ENCODE results near the gene JUND. TPM values are rescaled to one million over a fixed set of nuclear protein-coding genes. Genes with fewer than 3 reads are reported as not detected.

The JUND gene
- total and polyA plus RNA-seq, 10 donors = 47.5 to 232 (median 146) TPM

- Histone ChIP-seq H3K4me1 (peaks cover 39 to 61% (median 41%) of the 10 kb centered on the region in 6 donors), H3K9me3 (no peaks in the 10 kb centered on the region), H3K4me3 (no peak overlapping the region), H3K27me3 (replicated peaks in 1 of 7) (no peaks in the 10 kb centered on the region), H3K36me3 (peaks cover 0 to 3% (median 0%) of the 10 kb centered on the region in 6 donors), H3K27ac (peak overlapping the region in 7 of 8 donors; percentile 39 to 99 (median 95))
- 69 to 81% (median 72%) methylated on average over 10 to 18 of the region's 18 CpGs for WGBS, 5 donors
- no peak for DNase-seq
- intact Hi-C loops (cut with DNase I; ENCODE audit: low total_unique reads) = no loop called here
- TF ChIP-seq POLR2A (IDR thresholded peaks at IDR 0.05) = no peak
- no peak for TF ChIP-seq CTCF (IDR thresholded peaks at IDR 0.05 in 8 of 11, conservative IDR thresholded peaks at IDR 0.05 in 3 of 11)
- TF ChIP-seq POLR2AphosphoS5 (IDR thresholded peaks at IDR 0.05) = peak in 2 of 3 donors; percentile 26 to 58
Measured at GRCh38 chr19:18300930-18301717, 19.7 kb upstream of the JUND start.

- no peak for DNase-seq
- no peak overlapping the region for H3K27ac ChIP-seq
- H3K9me3 ChIP-seq = no peaks in the 10 kb centered on the region
- no peak overlapping the region for H3K4me3 ChIP-seq
- TF ChIP-seq CTCF (IDR thresholded peaks at IDR 0.05 in 8 of 11, conservative IDR thresholded peaks at IDR 0.05 in 3 of 11) (no peak), POLR2AphosphoS5 (IDR thresholded peaks at IDR 0.05) (no peak), POLR2A (IDR thresholded peaks at IDR 0.05) (no peak)
- peaks cover 25 to 48% (median 27%) of the 10 kb centered on the region in 6 donors for H3K4me1 ChIP-seq
- no peaks in the 10 kb centered on the region for H3K27me3 ChIP-seq (replicated peaks in 1 of 7)
- no peaks in the 10 kb centered on the region for H3K36me3 ChIP-seq
- intact Hi-C loops (cut with DNase I; ENCODE audit: low total_unique reads) = no loop called here
- 94 to 97% (median 96%) methylated on average over 9 of the region's 9 CpGs for WGBS, 5 donors
Measured at GRCh38 chr19:18299654-18300053, 18.2 kb upstream of the JUND start.

- intact Hi-C loops (cut with DNase I; ENCODE audit: low total_unique reads) = no loop called here
- TF ChIP-seq POLR2AphosphoS5 (IDR thresholded peaks at IDR 0.05) (no peak), CTCF (IDR thresholded peaks at IDR 0.05 in 8 of 11, conservative IDR thresholded peaks at IDR 0.05 in 3 of 11) (no peak), POLR2A (IDR thresholded peaks at IDR 0.05) (no peak)
- Histone ChIP-seq H3K9me3 (no peaks in the 10 kb centered on the region), H3K4me3 (no peak overlapping the region), H3K4me1 (peaks cover 22 to 48% (median 26%) of the 10 kb centered on the region in 6 donors), H3K27me3 (replicated peaks in 1 of 7) (no peaks in the 10 kb centered on the region), H3K36me3 (no peaks in the 10 kb centered on the region), H3K27ac (no peak overlapping the region)
- DNase-seq = no peak
- 65 to 79% (median 75%) methylated on average over 6 of the region's 6 CpGs for WGBS, 5 donors
Measured at GRCh38 chr19:18298601-18299000, 17.2 kb upstream of the JUND start.

GRCh38 chr19:18297308-18297707 lies 15.9 kb upstream of the JUND start:
- no peak for DNase-seq
- Histone ChIP-seq H3K27ac (peak overlapping the region in 1 of 8 donors; percentile 16), H3K36me3 (no peaks in the 10 kb centered on the region), H3K4me1 (peaks cover 18 to 48% (median 24%) of the 10 kb centered on the region in 6 donors), H3K4me3 (no peak overlapping the region), H3K9me3 (no peaks in the 10 kb centered on the region), H3K27me3 (replicated peaks in 1 of 7) (no peaks in the 10 kb centered on the region)
- 68 to 92% (median 74%) methylated on average over 4 of the region's 4 CpGs for WGBS, 5 donors
- intact Hi-C loops (cut with DNase I; ENCODE audit: low total_unique reads) = no loop called here
- TF ChIP-seq POLR2A (IDR thresholded peaks at IDR 0.05) (no peak), POLR2AphosphoS5 (IDR thresholded peaks at IDR 0.05) (no peak), CTCF (IDR thresholded peaks at IDR 0.05 in 8 of 11, conservative IDR thresholded peaks at IDR 0.05 in 3 of 11) (no peak)
